Kidney (tissue), 14 donors: ENCODE measurements around the gene CMTM4. TPM values are rescaled to one million over a fixed set of nuclear protein-coding genes. Genes with fewer than 3 reads are reported as not detected.
A peak's percentile ranks its signal among the peaks of the same experiment; 100 is the strongest.

ENCODE experiments used
- DNase-seq, 5 donors: peaks; one replicate each; pipeline ENCODE4 v3.0.0-alpha.2; 2013 to 2020
- FAIRE-seq: peaks from 2 replicates; lab custom pipeline; 2012; peaks lifted over from hg19 to GRCh38; lab: Jason Lieb, UNC
- H3K27ac ChIP-seq, 2 donors: one replicate each; pipeline ENCODE4 v1.7.0; 2013; ENCODE audit warnings: low read depth in 2 of 2, low read length in 2 of 2, inconsistent platforms in 1 of 2
- H3K27me3 ChIP-seq: one replicate; pipeline ENCODE4 v1.7.1; 2013; ENCODE audit warnings: low read length, inconsistent platforms; ENCODE audit not compliant: control insufficient read depth, insufficient read depth
- H3K36me3 ChIP-seq, 3 donors: one replicate each; pipeline versions ENCODE4 v1.7.0 to v1.7.1; 2013; ENCODE audit warnings: low read length in 3 of 3, control low read depth in 1 of 3, inconsistent platforms in 1 of 3; ENCODE audit not compliant: insufficient read depth in 3 of 3, control insufficient read depth in 2 of 3
- H3K4me1 ChIP-seq, 3 donors: one replicate each; pipeline versions ENCODE4 v1.7.0 to v1.7.1; 2013; ENCODE audit warnings: low read length in 3 of 3, inconsistent platforms in 1 of 3, low read depth in 1 of 3; ENCODE audit not compliant: control insufficient read depth in 2 of 3, insufficient read depth in 2 of 3
- H3K4me3 ChIP-seq, 3 donors: one replicate each; pipeline versions ENCODE4 v1.7.0 to v1.8.1; 2013; ENCODE audit warnings: low read length in 3 of 3, control low read depth in 1 of 3, inconsistent platforms in 1 of 3
- H3K9ac ChIP-seq, 3 donors: one replicate each; pipeline versions ENCODE4 v1.7.0 to v1.7.1; 2013; ENCODE audit warnings: low read length in 3 of 3, control low read depth in 1 of 3, inconsistent platforms in 1 of 3
- H3K9me3 ChIP-seq, 3 donors: one replicate each; pipeline versions ENCODE4 v1.7.0 to v1.7.1; 2013; ENCODE audit warnings: low read length in 3 of 3, control low read depth in 1 of 3, inconsistent platforms in 1 of 3; ENCODE audit not compliant: control insufficient read depth in 2 of 3, insufficient read depth in 1 of 3
- intact Hi-C: fragments of 100-400 bp; cut with DNase I; formaldehyde crosslinking; loops from one replicate; pipeline ENCODE4 v1.11.1; 2022
- polyA plus RNA-seq: library from polyadenylated mRNA; stranded (reverse); fragments of 350-450 nt; fragmentation: Illumina TruSeq; extraction: RNeasy Lipid Tissue Mini Kit (QIAGEN cat#74804); gene quantifications from one replicate; pipeline ENCODE4 v1.2.3, GENCODE V29; 2014; ENCODE audit warnings: low read depth, low replicate concordance; ENCODE audit not compliant: insufficient read depth
- total RNA-seq: library from RNA; stranded (reverse); fragmentation: NEBNext Ultra II Directional; extraction: Animal tissue kit (Norgen Biotek cat#: 25700); gene quantifications from one replicate; pipeline ENCODE4 v1.2.1, GENCODE V29; 2021
- TF ChIP-seq, protein P1 (sequence below): IDR thresholded peaks from 3 replicates; pipeline ENCODE4 v1.5.1; 2012; ENCODE audit warnings: mild to moderate bottlenecking, moderate library complexity, borderline replicate concordance; ENCODE audit not compliant: insufficient read depth; ENCODE audit errors: extremely low read depth
- donor health status: control.
- donor health status: control.
- donor health status: control.
- donor health status: control.
- donor health status: control.
- donor health status: DM: yes; HTN: yes; CAD: no.
- donor health status: Normal renal cell carcinoma (clear cell type).

Gene CMTM4
- total and polyA plus RNA-seq, 2 donors from 2014 or later = 43.2 to 82.2 TPM

DNA sequence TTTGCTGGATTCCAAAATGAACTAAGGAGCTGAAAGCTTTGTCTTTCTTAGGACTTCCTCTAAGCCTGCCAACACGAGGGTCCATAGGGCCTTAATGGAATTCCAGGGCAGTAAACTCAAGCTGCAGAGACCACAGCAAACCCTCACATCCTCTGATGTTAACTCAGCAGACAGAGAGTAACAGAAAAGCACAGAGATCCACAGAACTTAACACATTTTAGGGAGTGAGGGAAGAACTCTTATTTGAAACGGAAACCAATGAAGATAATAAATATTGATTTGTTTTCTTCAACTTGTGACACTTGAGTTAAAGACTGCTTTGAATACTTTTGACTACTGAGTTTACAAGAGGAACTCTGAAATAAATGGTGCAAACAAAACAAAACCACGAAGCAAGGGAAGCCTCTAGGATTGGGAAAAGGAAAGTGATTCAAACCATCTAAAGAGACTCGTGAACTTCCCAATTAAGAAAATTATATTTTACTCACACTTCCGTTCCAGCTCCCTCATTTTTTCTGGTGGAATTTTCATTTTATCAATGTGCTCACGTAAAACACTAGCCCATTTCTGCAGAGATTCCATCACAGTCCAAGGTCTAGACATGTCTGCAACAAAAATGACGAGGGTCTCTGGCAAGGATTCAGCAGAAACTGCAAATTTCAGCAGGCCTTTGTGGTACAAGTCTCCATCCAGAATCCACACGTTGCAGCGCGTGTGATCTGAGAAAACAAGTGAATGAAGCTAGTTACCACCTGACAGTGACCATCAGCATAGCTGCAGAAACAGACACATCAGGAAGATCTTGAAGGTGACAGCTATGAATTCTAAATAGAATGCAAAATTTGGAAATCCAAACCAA is 45.6 kb upstream of the CMTM4 start:
- H3K4me1 ChIP-seq = peaks cover 0 to 17% (median 14%) of the 10 kb centered on the region in 3 donors
- FAIRE-seq (no peak), DNase-seq (peak in 1 of 5 donors; percentile 75)
- TF ChIP-seq, protein P1, sequence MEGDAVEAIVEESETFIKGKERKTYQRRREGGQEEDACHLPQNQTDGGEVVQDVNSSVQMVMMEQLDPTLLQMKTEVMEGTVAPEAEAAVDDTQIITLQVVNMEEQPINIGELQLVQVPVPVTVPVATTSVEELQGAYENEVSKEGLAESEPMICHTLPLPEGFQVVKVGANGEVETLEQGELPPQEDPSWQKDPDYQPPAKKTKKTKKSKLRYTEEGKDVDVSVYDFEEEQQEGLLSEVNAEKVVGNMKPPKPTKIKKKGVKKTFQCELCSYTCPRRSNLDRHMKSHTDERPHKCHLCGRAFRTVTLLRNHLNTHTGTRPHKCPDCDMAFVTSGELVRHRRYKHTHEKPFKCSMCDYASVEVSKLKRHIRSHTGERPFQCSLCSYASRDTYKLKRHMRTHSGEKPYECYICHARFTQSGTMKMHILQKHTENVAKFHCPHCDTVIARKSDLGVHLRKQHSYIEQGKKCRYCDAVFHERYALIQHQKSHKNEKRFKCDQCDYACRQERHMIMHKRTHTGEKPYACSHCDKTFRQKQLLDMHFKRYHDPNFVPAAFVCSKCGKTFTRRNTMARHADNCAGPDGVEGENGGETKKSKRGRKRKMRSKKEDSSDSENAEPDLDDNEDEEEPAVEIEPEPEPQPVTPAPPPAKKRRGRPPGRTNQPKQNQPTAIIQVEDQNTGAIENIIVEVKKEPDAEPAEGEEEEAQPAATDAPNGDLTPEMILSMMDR = no peak
- peaks cover 6 to 32% (median 15%) of the 10 kb centered on the region in 3 donors for H3K36me3 ChIP-seq
- no peaks in the 10 kb centered on the region for H3K9me3 ChIP-seq
- peak overlapping the region; percentile 71 to 77 for H3K27ac ChIP-seq
- H3K9ac ChIP-seq = peak overlapping the region in 2 of 3 donors; percentile 46 to 57
- no peaks in the 10 kb centered on the region for H3K27me3 ChIP-seq
- intact Hi-C loops = no loop called here
- no peak overlapping the region for H3K4me3 ChIP-seq

DNA sequence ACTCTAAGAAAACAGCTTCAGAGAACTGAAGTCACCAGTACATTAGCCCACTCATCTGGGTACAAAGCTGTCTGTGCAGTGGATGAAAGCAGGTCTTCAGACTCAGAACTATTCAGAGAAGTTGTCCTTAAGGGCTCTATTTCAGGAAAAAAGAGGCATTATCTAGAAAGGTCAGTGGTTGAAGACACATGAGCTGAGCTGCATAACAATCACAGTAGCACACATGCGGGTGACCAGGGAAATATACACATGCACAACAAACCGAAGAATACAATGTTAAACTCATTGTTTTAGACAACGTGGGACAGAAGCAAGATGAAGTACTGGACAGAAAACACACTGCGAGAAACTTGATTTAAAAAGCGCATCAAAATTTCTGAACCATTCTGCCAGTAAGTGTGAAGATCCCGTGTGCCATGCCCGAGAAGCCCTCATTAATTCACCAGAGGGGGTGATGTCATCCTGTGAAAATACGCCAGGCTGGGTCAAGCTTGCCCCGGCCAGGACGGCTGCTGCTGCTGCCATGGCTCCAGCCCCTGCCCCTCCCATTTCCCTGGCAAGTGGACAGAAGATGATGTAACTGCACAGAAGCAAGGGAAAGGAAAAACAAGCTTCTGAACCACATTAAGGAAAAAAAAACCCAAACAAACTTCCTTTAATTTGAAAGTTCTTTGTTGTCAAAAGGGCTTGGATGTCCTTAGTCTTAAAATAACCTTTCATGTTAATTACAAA is 44.8 kb upstream of the CMTM4 start:
- intact Hi-C loops = no loop called here
- Histone ChIP-seq H3K9ac (peak overlapping the region in 1 of 3 donors; percentile 43), H3K36me3 (peaks cover 2 to 36% (median 15%) of the 10 kb centered on the region in 3 donors), H3K4me1 (peaks cover 0 to 17% (median 14%) of the 10 kb centered on the region in 3 donors), H3K27me3 (no peaks in the 10 kb centered on the region), H3K27ac (peak overlapping the region; percentile 71 to 77), H3K9me3 (no peaks in the 10 kb centered on the region), H3K4me3 (no peak overlapping the region)
- DNase-seq = peak in 4 of 5 donors; percentile 25 to 93 (median 59)
- peak; percentile 66 for FAIRE-seq
- TF ChIP-seq, protein P1 = no peak

DNA sequence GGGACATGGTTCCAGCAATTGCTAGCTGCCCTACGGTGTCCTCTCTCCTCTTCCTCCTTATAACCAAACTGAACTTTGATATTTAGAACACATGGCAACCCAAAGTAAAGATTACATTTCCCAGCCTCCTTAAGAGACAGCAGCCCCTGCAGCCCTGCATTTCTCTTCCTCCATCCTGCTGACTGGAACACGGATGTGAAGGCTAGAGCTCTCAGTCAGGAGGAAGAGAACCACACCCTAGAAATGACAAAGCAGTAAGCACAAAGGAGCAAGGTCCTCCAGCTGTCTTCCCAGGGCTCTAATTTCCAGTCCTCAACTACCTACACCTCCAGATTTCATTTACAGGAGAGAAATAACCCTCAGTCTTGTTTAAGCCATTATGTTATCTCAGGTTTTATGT is 44.0 kb upstream of the CMTM4 start:
- intact Hi-C loops = no loop called here
- Histone ChIP-seq H3K4me3 (no peak overlapping the region), H3K27ac (peak overlapping the region in 1 of 2 donors; percentile 71), H3K27me3 (no peaks in the 10 kb centered on the region), H3K4me1 (peaks cover 0 to 17% (median 14%) of the 10 kb centered on the region in 3 donors), H3K9me3 (no peaks in the 10 kb centered on the region), H3K36me3 (peaks cover 5 to 43% (median 23%) of the 10 kb centered on the region in 3 donors), H3K9ac (peak overlapping the region in 1 of 3 donors; percentile 43)
- no peak for DNase-seq
- TF ChIP-seq, protein P1 = no peak
- no peak for FAIRE-seq
